Neuronal stem cell (in vitro differentiated cells): Measurements from ENCODE around the gene TNS1.
A peak's percentile ranks its signal among the peaks of the same experiment; 100 is the strongest.

Experiments used
- DNase-seq: peaks from one replicate; pipeline ENCODE4 v3.0.0-alpha.2; 2013; ENCODE audit warnings: low spot score
- H2AFZ ChIP-seq: one replicate; pipeline ENCODE4 v1.6.1; 2013; ENCODE audit warnings: mild to moderate bottlenecking, low read length, inconsistent platforms
- H2AK5ac ChIP-seq: 2 replicates; pipeline ENCODE4 v1.6.1; 2013; ENCODE audit warnings: low read depth, mild to moderate bottlenecking, inconsistent platforms, low read length, moderate library complexity, mixed read lengths
- H2BK120ac ChIP-seq: 2 replicates; pipeline ENCODE4 v1.6.1; 2013; ENCODE audit warnings: low read depth, mild to moderate bottlenecking, inconsistent platforms, low read length, moderate library complexity, mixed read lengths
- H2BK12ac ChIP-seq: one replicate; pipeline ENCODE4 v1.6.1; 2013; ENCODE audit warnings: low read length, inconsistent platforms
- H2BK15ac ChIP-seq: 2 replicates; pipeline ENCODE4 v1.6.1; 2013; ENCODE audit warnings: mild to moderate bottlenecking, low read length, inconsistent platforms, mixed read lengths
- H2BK5ac ChIP-seq: one replicate; pipeline ENCODE4 v1.6.1; 2013; ENCODE audit warnings: inconsistent platforms, mild to moderate bottlenecking, low read length, moderate library complexity
- H3K14ac ChIP-seq: one replicate; pipeline ENCODE4 v1.6.1; 2013; ENCODE audit warnings: low read length, inconsistent platforms
- H3K18ac ChIP-seq: 2 replicates; pipeline ENCODE4 v1.6.1; 2013; ENCODE audit warnings: low read length, inconsistent platforms
- H3K23ac ChIP-seq: 2 replicates; pipeline ENCODE4 v1.6.1; 2013; ENCODE audit warnings: low read depth, mild to moderate bottlenecking, mixed read lengths, low read length, inconsistent platforms; ENCODE audit not compliant: poor library complexity
- H3K27ac ChIP-seq: replicated peaks from 3 replicates; pipeline ENCODE4 v1.5.1; 2013; ENCODE audit warnings: low read length, inconsistent platforms
- H3K27me3 ChIP-seq, 3 experiments: 2 replicates each; pipeline ENCODE4 v1.6.1; 2013; ENCODE audit warnings: low read length in 3 of 3, mild to moderate bottlenecking in 2 of 3, inconsistent platforms in 1 of 3, low read depth in 1 of 3, mixed read lengths in 1 of 3, moderate library complexity in 1 of 3; ENCODE audit not compliant: control insufficient read depth in 3 of 3, insufficient read depth in 3 of 3
- H3K36me3 ChIP-seq, 2 donors: replicated peaks in 1 of 2; 2 replicates each; pipeline ENCODE4 v1.6.1; 2013; ENCODE audit warnings: low read length in 2 of 2; ENCODE audit not compliant: control insufficient read depth in 2 of 2, insufficient read depth in 2 of 2
- H3K4ac ChIP-seq: 2 replicates; pipeline ENCODE4 v1.6.1; 2013; ENCODE audit warnings: inconsistent platforms, mild to moderate bottlenecking, low read length, moderate library complexity
- H3K4me1 ChIP-seq, 2 donors: 1 replicate in 1 of 2; 2 replicates in 1 of 2; pipeline ENCODE4 v1.6.1; 2013; ENCODE audit warnings: low read length in 2 of 2, low read depth in 1 of 2; ENCODE audit not compliant: control insufficient read depth in 2 of 2, insufficient read depth in 1 of 2
- H3K4me2 ChIP-seq: one replicate; pipeline ENCODE4 v1.6.1; 2013; ENCODE audit warnings: mild to moderate bottlenecking, low read length, inconsistent platforms; ENCODE audit not compliant: insufficient read depth, poor library complexity, severe bottlenecking
- H3K4me3 ChIP-seq, 2 donors: 2 replicates each; pipeline ENCODE4 v1.5.1; 2013; ENCODE audit warnings: low read length in 2 of 2, mild to moderate bottlenecking in 2 of 2, inconsistent platforms in 1 of 2, moderate library complexity in 1 of 2
- H3K79me1 ChIP-seq: one replicate; pipeline ENCODE4 v1.6.1; 2013; ENCODE audit warnings: low read depth, mild to moderate bottlenecking, inconsistent platforms, low read length, moderate library complexity
- H3K9ac ChIP-seq: one replicate; pipeline ENCODE4 v1.6.1; 2013; ENCODE audit warnings: mild to moderate bottlenecking, low read depth, low read length, inconsistent platforms; ENCODE audit not compliant: poor library complexity
- H3K9me3 ChIP-seq, 2 donors: replicated peaks in 1 of 2; 2 replicates each; pipeline versions ENCODE3 to v1.6.1; 2013; ENCODE audit warnings: low read length in 2 of 2, mild to moderate bottlenecking in 2 of 2, inconsistent platforms in 1 of 2, low read depth in 1 of 2, mixed read lengths in 1 of 2, moderate library complexity in 1 of 2; ENCODE audit not compliant: control insufficient read depth in 2 of 2, insufficient read depth in 1 of 2
- H4K8ac ChIP-seq: one replicate; pipeline ENCODE4 v1.6.1; 2013; ENCODE audit warnings: low read depth, mild to moderate bottlenecking, inconsistent platforms, low read length, moderate library complexity
- H4K91ac ChIP-seq: one replicate; pipeline ENCODE4 v1.6.1; 2013; ENCODE audit warnings: low read length, low read depth, mild to moderate bottlenecking, inconsistent platforms; ENCODE audit not compliant: poor library complexity
- WGBS, 2 donors: extraction: QIAGEN DNeasy Blood & Tissue Kit; methylation state at CpG; one replicate each; pipeline ENCODE4 v1.1.7; 2013; ENCODE audit warnings: missing lambda C conversion rate in 2 of 2, mixed read lengths in 1 of 2; ENCODE audit not compliant: insufficient read length in 2 of 2, insufficient replicate concordance in 1 of 2; ENCODE audit errors: extremely low coverage in 2 of 2; 5-methylcytosine and 5-hydroxymethylcytosine counted together

The TNS1 gene

GRCh38 chr2:218005486-218005885, 2.7 kb upstream of the TNS1 start:
- Histone ChIP-seq H3K27ac (no peak overlapping the region), H3K79me1 (no peaks in the 10 kb centered on the region), H4K91ac (no peak overlapping the region), H3K14ac (no peak overlapping the region), H2BK15ac (no peak overlapping the region), H4K8ac (no peak overlapping the region), H3K23ac (no peak overlapping the region), H2BK120ac (no peak overlapping the region), H3K4me2 (no peak overlapping the region), H2AK5ac (no peak overlapping the region), H3K9ac (no peak overlapping the region), H2AFZ (no peak overlapping the region), H2BK5ac (no peak overlapping the region), H3K4me1 (peaks cover 9 to 27% of the 10 kb centered on the region in 2 donors), H3K9me3 (no peaks in the 10 kb centered on the region), H3K18ac (no peak overlapping the region), H3K36me3 (no peaks in the 10 kb centered on the region), H3K4me3 (no peak overlapping the region), H3K4ac (no peak overlapping the region), H2BK12ac (no peak overlapping the region), H3K27me3 (peaks cover 0 to 58% (median 18%) of the 10 kb centered on the region in 3 experiments)
- DNase-seq: no peak
- no CpG with 5 or more reads among the region's 3 CpGs for WGBS, 2 donors

DNA sequence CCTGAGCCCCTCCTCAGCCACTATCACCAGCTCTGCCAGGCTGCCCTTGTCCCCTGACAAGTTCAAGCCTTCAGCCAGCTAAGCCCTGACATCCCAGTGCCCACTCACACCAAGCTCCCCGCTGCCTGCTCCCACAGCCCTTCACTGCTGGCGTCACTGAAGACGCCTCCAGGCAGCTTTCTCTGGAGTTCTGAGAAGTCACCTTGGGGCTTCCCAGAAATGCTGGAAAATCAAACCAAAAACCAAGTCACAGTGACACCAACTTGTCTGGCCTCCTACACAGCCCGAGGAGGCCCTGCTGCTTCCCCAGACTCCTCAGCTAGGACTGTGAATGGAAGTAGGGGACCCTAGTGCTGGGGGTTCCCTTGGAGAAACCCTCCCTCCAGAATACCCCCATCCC, 2.2 kb upstream of the TNS1 start:
- Histone ChIP-seq H4K8ac (no peak overlapping the region), H3K14ac (no peak overlapping the region), H3K4me1 (peaks cover 9 to 27% of the 10 kb centered on the region in 2 donors), H3K4me2 (no peak overlapping the region), H3K27me3 (peaks cover 0 to 53% (median 14%) of the 10 kb centered on the region in 3 experiments), H3K79me1 (no peaks in the 10 kb centered on the region), H2BK12ac (no peak overlapping the region), H3K18ac (peak overlapping the region; percentile 28), H3K23ac (no peak overlapping the region), H3K27ac (no peak overlapping the region), H2BK15ac (peak overlapping the region; percentile 30), H2AK5ac (peak overlapping the region; percentile 15), H2AFZ (no peak overlapping the region), H2BK5ac (no peak overlapping the region), H3K36me3 (no peaks in the 10 kb centered on the region), H2BK120ac (no peak overlapping the region), H3K4me3 (no peak overlapping the region), H3K9ac (no peak overlapping the region), H3K4ac (no peak overlapping the region), H4K91ac (no peak overlapping the region), H3K9me3 (no peaks in the 10 kb centered on the region)
- no CpG with 5 or more reads among the region's 4 CpGs for whole genome bisulfite sequencing, 2 donors
- no peak for DNase-seq

DNA sequence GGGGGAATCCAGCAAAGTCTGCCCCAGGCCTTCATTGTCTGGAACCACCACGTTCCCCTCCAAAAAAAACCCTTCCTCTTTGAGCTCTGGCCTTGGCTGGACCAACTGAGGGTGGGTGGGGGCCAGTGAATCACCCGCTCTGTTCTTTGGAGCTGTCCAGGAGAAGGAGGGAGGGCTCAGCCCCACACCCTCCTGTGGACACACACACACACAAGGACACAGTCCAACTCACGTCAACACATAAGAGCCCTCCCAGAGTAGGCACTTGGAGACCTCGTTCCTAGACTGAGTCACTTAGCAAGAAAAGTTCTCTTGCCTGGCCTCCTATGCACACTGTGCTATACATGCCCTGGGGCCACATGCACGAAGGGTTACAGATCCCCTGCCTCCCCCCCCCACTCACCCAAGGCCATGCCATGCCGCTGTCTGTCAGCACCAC, 1.2 kb upstream of the TNS1 start:
- no peak for DNase-seq

DNA sequence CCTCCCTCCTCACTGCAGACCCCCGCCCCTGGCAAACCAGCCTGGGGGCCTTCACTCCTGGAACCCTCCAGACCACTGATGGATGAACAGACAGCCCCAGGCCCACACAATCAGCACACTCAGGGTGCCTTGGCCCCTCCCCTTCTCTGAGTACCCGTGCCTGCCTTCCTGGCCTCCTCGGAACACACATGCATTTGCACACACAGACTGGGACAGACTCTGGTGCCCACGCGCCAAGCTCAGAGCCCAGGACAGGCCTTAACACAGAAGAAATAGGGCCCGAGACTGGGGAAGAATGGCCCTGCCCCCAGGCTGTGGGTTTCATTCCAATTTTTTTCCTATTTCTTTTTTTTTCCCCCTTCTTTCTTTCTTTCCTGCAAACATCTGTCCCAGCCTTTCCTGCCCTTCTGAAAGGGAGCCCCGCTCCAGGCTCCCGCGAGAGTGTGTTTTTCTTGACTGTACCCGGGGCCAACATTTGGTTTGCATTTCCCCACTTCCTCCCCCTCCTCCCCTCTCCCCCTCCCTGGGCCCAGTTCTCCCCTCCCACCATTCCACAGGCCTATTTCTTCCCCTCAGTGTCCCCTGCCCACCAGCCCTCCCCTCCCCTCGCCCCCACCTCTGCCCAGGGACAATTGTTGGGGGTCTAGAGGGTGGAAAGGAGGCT, 618 bp upstream of the TNS1 start:
- Histone ChIP-seq H3K14ac (no peak overlapping the region), H3K4me1 (peaks cover 8 to 21% of the 10 kb centered on the region in 2 donors), H4K8ac (no peak overlapping the region), H3K9me3 (no peaks in the 10 kb centered on the region), H3K36me3 (no peaks in the 10 kb centered on the region), H3K4ac (no peak overlapping the region), H4K91ac (no peak overlapping the region), H3K27ac (no peak overlapping the region), H3K79me1 (no peaks in the 10 kb centered on the region), H3K9ac (no peak overlapping the region), H2BK15ac (peak overlapping the region; percentile 96), H3K18ac (peak overlapping the region; percentile 93), H2AK5ac (peak overlapping the region; percentile 86), H2BK5ac (no peak overlapping the region), H3K4me2 (no peak overlapping the region), H3K27me3 (peaks cover 0 to 37% (median under 1%) of the 10 kb centered on the region in 3 experiments), H2AFZ (peak overlapping the region; percentile 56), H3K23ac (no peak overlapping the region), H3K4me3 (no peak overlapping the region), H2BK12ac (peak overlapping the region; percentile 63), H2BK120ac (peak overlapping the region; percentile 25)
- no CpG with 5 or more reads among the region's 11 CpGs for WGBS, 2 donors
- DNase-seq: no peak

More for the DNA sequence above, 1.2 kb upstream of the TNS1 start:
- Histone ChIP-seq H3K9me3 (no peaks in the 10 kb centered on the region), H3K27me3 (peaks cover 0 to 43% (median 4%) of the 10 kb centered on the region in 3 experiments), H3K36me3 (no peaks in the 10 kb centered on the region), H3K14ac (no peak overlapping the region), H3K4me2 (no peak overlapping the region), H3K27ac (no peak overlapping the region), H2AK5ac (peak overlapping the region; percentile 86), H2BK5ac (no peak overlapping the region), H2BK12ac (no peak overlapping the region), H3K4me3 (no peak overlapping the region), H4K91ac (no peak overlapping the region), H3K4me1 (peaks cover 8 to 21% of the 10 kb centered on the region in 2 donors), H3K4ac (no peak overlapping the region), H3K79me1 (no peaks in the 10 kb centered on the region), H3K18ac (no peak overlapping the region), H2BK15ac (peak overlapping the region; percentile 68), H2AFZ (no peak overlapping the region), H2BK120ac (no peak overlapping the region), H3K9ac (no peak overlapping the region), H4K8ac (no peak overlapping the region), H3K23ac (no peak overlapping the region)
- no CpG with 5 or more reads among the region's 6 CpGs for WGBS, 2 donors
